Activated CD8-positive, alpha-beta memory T cell treated with anti-CD3 and anti-CD28 coated beads, Interleukin-2, amount 50 U/mL, for 1 hour (primary cell): ENCODE measurements around the gene TCEANC.
A peak's percentile ranks its signal among the peaks of the same experiment; 100 is the strongest.
"Not testable (repeated sequence)": the region's sequence is repeated elsewhere in the genome, so short reads cannot be mapped to it uniquely, and the experiment has no call there.

Source experiments
- DNase-seq: peaks from one replicate; pipeline ENCODE4 v3.0.0-alpha.2; 2020; ENCODE audit errors: extremely low read depth

The TCEANC gene, protein sequence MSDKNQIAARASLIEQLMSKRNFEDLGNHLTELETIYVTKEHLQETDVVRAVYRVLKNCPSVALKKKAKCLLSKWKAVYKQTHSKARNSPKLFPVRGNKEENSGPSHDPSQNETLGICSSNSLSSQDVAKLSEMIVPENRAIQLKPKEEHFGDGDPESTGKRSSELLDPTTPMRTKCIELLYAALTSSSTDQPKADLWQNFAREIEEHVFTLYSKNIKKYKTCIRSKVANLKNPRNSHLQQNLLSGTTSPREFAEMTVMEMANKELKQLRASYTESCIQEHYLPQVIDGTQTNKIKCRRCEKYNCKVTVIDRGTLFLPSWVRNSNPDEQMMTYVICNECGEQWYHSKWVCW

GRCh38 chrX:13652850-13653693 lies at the start of gene TCEANC:
TCEANC (plus strand) TSS chrX:13653141; CDS start chrX:13662509, 9,368 bp downstream.
- DNase-seq: peak; percentile 85

DNA sequence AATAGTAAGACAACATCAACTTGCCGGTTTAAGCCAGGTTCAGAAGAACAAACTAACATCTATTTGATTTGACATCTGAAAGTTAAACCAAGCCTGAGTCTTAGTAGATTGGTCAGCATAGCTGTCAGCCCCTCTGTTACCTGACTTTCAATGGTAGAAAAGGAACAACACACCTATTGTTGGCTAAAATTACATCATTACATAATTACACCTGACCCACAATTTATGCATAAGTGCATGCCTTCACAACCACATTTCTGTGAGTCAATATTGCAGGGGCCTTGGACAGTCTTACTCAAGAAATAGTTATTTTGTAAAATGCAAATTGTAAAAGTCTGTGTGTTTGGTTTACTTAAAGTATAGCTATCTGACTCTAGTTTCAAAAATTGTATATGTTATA lies 47.3 kb upstream of the TCEANC start:
- no peak for DNase-seq

GRCh38 chrX:13607331-13607995 lies 45.5 kb upstream of the TCEANC start:
- no peak for DNase-seq

DNA sequence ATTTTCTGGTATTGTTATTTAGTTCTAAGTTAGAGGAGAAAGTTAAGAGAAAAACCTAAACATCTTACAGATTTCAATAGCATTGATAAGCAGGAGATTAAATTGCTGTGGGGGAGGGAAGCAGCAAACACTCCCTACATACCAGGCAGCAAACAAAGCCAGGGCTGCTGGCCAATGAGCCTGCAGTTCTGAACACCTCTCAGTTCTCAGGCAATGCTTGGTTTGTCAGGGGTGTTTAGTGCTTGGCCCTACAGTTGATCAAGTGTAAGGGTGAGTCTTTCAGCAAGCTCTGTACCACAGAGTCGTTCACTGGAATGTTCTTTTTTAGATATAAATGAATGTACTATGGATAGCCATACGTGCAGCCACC lies 45.0 kb upstream of the TCEANC start:
- DNase-seq: no peak

DNA sequence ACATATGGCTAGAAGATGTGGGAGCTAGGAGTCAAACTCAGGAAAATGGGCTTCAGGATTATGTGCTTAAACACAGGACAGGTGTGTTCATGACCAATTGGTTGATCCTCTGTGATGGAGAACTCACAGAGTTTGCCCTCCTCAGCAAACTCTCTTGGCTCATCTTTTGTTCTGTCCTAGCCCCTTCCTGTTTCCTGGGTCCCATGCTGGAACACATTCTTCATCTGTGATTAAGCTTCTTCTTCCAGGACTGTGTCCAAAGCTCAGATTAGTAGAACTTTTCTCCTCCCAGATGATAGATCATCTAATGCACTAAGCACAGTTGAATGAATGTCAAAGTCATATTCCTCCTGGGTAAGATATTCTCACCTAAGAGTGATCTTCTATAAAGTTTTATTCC lies 38.8 kb upstream of the TCEANC start:
- DNase-seq: no peak

- no peak for DNase-seq
Observed at GRCh38 chrX:13620207-13620606, 32.7 kb upstream of the TCEANC start.

DNA sequence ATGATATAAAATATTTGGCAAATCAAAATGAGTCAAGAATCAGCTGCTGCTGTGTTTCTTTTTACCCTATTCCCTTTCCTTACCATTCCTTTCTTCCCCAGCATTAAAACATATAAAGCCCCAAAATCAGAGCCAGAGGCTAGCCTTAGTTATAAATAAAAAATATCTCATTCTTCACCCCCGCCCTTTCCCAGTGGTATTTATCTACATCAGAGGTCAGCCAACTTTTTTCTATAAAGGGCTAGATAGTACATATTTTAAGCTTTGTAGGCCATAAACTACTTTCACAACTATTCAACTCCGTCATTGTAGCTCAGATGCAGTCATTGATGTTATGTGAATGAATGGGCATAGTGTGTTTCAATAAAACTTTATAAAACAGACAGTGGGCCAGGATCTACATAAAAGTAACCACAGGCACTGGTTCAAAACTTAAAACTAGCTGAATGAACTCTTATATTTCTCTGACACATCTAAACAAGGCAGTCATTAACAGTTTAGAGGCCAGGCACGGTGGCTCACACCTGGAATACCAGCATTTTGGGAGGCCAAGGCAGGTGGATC lies 30.5 kb upstream of the TCEANC start:
- no peak for DNase-seq

DNA sequence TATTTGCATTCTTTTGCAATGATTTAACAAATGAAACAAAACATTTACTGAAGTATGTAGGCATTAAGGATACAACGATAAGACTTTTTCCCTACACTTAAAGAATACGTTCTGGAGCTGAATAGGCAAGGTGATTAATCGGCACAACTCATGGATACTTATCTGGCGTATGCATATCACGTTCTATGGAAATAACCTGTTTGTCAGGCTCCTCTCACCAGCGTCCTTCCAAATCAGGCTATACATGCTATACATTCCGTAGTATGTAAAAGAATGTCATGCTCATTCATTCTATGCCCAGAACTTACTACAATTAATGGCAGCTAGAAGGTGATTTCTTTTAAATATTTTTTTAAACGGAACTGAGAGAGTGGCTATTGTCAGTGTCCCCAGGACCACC lies 25.6 kb upstream of the TCEANC start:
- DNase-seq: no peak

DNA sequence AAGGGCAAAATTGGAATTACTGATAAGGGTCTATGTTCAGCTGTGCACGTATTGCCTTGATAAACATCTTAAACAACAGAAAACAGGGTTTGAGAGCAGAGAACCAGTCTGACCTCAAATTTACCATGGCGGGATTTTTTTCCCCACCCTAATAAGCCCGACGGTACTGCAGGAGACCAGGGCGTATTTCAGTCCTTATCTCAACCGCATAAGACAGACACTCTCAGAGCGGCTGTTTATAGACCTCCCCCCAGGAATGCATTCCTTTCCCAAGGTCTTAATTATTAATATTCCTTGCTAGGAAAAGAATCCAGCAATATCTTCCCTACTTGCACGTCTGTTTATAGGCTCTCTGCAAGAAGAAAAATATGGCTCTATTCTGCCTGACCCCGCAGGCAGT lies 15.7 kb upstream of the TCEANC start:
- not testable (repeated sequence) for DNase-seq

DNA sequence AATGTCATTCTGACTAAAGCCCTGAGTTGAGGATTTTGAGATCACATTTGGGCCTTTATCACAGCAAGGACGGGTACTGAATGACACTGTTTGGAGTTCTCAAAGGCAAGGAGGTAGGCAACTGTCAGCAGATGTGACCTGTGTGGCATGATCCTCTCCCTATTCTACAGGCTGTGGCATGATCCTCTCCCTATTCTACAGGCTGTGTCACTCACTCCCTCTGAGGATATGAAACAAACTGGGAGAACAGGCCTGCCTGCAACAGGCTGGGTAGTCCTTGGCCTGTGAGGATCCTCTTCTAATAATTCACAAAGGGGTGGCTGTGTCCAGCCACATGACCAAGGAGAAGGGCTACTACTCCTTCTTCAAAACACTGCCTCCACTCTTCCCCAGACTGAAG lies 14.9 kb upstream of the TCEANC start:
- DNase-seq: no peak

- DNase-seq: no peak
Observed at GRCh38 chrX:13638826-13639225, 14.1 kb upstream of the TCEANC start.

GRCh38 chrX:13641684-13642083 lies 11.3 kb upstream of the TCEANC start:
- DNase-seq: not testable (repeated sequence)

DNA sequence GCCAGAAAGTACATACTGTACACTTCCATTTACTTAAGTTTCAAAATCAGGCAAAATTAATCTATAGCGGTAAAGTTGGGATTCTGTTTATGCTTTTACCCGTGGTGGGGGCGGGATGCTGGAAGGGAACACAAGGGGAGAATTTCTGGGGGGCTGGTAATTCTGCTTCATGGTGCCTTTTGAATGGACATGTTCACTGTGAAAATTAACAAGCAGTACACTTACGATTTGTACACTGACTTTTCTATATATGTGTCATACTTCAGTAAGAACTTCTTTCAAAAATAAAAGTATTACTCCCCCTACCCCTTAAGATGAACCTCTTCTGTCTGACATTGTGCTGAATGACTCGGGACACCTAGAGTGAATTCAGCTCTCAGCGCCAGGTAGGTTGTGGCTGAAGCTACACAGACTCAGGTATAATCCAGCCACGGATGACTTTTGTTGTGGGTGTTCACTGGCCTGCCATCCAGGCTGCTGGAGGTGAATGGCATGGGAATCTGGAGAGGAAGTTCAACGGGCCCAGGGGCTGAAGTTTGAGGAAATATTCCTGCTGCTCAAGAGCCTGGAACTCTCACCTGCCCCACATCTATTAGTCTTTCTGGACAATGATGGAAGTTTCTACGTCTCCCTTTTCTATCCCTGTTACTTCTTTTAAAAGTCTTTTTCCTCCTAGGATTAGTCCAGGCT lies 7.3 kb upstream of the TCEANC start:
- no peak for DNase-seq

- no peak for DNase-seq
Observed at GRCh38 chrX:13646154-13646549, 6.8 kb upstream of the TCEANC start.

DNA sequence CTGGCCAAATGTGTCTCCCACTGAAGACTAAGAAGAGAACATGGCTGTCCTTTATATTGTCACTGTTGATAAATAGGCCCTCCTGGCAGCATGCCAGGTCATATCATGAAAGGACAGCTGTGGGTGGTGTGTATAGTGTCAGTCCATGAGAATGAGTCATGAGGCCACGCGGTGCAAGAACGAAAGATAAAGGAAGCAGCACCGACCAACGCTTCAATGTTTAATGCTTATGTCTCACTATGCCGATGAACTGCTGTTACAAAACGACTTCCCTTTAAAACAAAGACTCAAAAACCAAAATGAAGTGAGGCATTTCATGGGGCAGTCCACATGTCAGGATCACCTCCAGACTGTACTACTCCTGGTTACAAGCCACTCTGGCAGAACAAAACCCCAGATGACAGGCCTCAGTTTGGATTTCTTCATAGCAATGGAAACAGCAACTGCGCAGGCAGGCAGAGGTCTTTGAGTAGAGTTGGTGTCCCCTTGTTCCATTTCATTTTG lies 5.2 kb upstream of the TCEANC start:
- no peak for DNase-seq

DNA sequence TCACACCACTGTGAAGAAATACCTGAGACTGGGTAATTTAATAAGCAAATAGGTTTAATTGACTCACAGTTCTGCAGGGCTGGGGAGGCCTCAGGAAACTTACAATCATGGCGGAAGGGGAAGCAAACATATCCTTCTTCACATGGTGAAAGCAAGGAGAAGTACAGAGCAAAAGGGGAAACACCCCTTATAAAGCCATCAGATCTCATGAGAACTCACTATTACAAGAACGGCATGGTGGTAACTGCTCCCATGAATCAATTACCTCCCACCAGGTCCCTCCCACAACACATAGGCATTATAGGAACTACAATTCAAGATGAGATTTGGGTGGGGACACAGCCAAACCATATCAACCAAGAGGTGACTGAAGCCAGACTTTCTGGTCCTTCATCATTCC lies 4.6 kb upstream of the TCEANC start:
- not testable (repeated sequence) for DNase-seq

- DNase-seq: no peak
Observed at GRCh38 chrX:13649838-13650237, 3.1 kb upstream of the TCEANC start.

GRCh38 chrX:13650318-13650717 lies 2.6 kb upstream of the TCEANC start:
- no peak for DNase-seq

DNA sequence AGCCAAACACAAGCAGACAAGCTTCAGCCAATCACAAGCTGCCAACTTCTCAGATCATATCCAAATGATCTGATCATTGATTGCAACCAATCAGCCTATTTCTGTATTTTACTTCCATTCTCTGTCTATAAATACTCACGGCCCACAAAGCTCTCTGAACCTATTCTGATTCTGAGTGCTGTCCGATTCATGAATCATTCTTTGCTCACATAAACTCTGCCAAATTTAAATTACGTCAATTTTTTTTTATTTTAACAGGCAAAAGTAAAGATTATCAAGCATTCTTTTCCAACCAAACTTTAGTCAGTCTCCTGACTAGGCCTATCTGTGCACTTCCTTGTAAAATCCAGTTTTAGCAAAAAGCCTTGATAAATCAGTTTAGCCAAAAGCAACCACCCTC lies 1.8 kb upstream of the TCEANC start:
- DNase-seq: no peak

GRCh38 chrX:13652287-13652793 lies 601 bp upstream of the TCEANC start:
- no peak for DNase-seq

DNA sequence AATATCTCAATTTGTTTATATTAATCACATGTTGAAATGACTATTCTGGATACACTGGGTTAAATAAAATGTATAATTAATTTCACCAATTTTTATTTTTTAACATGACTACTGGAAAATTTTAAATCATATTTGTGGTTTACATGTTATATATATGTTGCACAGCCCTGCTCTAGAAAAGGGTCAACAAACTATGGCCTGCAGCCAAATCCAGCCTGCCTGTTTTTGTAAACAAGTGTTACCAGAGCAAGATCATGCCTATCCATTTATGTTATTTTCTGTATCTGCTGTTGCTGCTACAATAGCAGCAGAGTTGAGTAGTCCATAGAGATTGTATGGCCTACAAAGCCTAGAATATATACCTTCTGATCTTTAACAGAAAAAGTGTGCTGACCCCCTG lies 1.2 kb downstream of the TCEANC start:
- DNase-seq: no peak
